OCI-LY3 (cell line): ENCODE measurements around the gene HTT.

Experiments used
- CTCF ChIP-seq: fragments of 200-600, 300-600 bp; sonication (generic); IDR thresholded peaks from 2 replicates; pipeline ENCODE4 v1.5.1; 2014; ENCODE audit warnings: antibody characterized with exemption, low read length, low read depth
- EZH2phosphoT487 ChIP-seq: fragments of 200-600 bp; shearing (Covaris generic); IDR thresholded peaks from 2 replicates; pipeline ENCODE4 v1.6.1; 2018; ENCODE audit warnings: antibody characterized with exemption, mixed run types, low read depth

- no peak for TF ChIP-seq CTCF
- no peak for TF ChIP-seq EZH2phosphoT487
These were observed 135.3 kb downstream of the HTT start for GRCh38 chr4:3209551-3210325.
